Measurements from ENCODE around the gene RIT2.

The RIT2 gene

GRCh38 chr18:43155842-43156241 lies 40.4 kb upstream of the RIT2 start:
- H3K27ac ChIP-seq (ENCODE audit: extremely low read depth, low read depth, low read length): no peak overlapping the region
- CTCF ChIA-PET: no interaction called here
- H3K36me3 ChIP-seq (ENCODE audit: control insufficient read depth in 2 of 2, insufficient read depth in 1 of 2, low read length in 2 of 2): no peaks in the 10 kb centered on the region
- POLR2A ChIA-PET: no interaction called here
- H3K9me3 ChIP-seq (ENCODE audit: control insufficient read depth, insufficient read depth, low read depth, low read length): no peaks in the 10 kb centered on the region
- TF ChIP-seq KLF7 (tag by site-specific recombination; IDR thresholded peaks at IDR 0.05; ENCODE audit: borderline replicate concordance) (no peak), ZNF596 (tag by site-specific recombination; IDR thresholded peaks at IDR 0.05) (no peak), ZNF423 (tag by site-specific recombination; IDR thresholded peaks at IDR 0.05) (no peak), ZNF639 (tag by site-specific recombination; IDR thresholded peaks at IDR 0.05) (no peak), BCL11B (tag by site-specific recombination; IDR thresholded peaks at IDR 0.05; ENCODE audit: low read depth) (no peak), ZNF292 (tag by site-specific recombination; IDR thresholded peaks at IDR 0.05; ENCODE audit: borderline replicate concordance, low read depth) (no peak), ZXDB (tag by site-specific recombination; IDR thresholded peaks at IDR 0.05) (no peak), PRDM1 (tag by site-specific recombination; IDR thresholded peaks at IDR 0.05) (no peak), TCF7L2 (IDR thresholded peaks at IDR 0.05; ENCODE audit: borderline replicate concordance, low read depth, low read length) (no peak), HIC1 (tag by site-specific recombination; IDR thresholded peaks at IDR 0.05) (no peak), ZNF521 (tag by site-specific recombination; IDR thresholded peaks at IDR 0.05) (no peak)
- H3K4me1 ChIP-seq (ENCODE audit: control insufficient read depth, insufficient read depth, low read length): no peaks in the 10 kb centered on the region
- no peak overlapping the region for H3K4me3 ChIP-seq (ENCODE audit: low read depth, low read length)

GRCh38 chr18:43148231-43148630 lies 32.7 kb upstream of the RIT2 start:
- ChIA-PET POLR2A (no interaction called here), CTCF (interaction anchor here (0.8 kb wide), 1 partner anchor 18 kb away, joined by 4 read pairs; no protein-coding TSS in a partner anchor)
- Histone ChIP-seq H3K4me3 (ENCODE audit: low read depth, low read length) (no peak overlapping the region), H3K36me3 (ENCODE audit: control insufficient read depth in 2 of 2, insufficient read depth in 1 of 2, low read length in 2 of 2) (no peaks in the 10 kb centered on the region), H3K27ac (ENCODE audit: extremely low read depth, low read depth, low read length) (no peak overlapping the region), H3K4me1 (ENCODE audit: control insufficient read depth, insufficient read depth, low read length) (no peaks in the 10 kb centered on the region), H3K9me3 (ENCODE audit: control insufficient read depth, insufficient read depth, low read depth, low read length) (no peaks in the 10 kb centered on the region)
- no peak for TF ChIP-seq KLF10 (tag by site-specific recombination; IDR thresholded peaks at IDR 0.05)
- TF ChIP-seq ZNF148 (tag by site-specific recombination; IDR thresholded peaks at IDR 0.05; ENCODE audit: borderline replicate concordance): no peak
- no peak for TF ChIP-seq ZNF184 (tag by site-specific recombination; IDR thresholded peaks at IDR 0.05)
- TF ChIP-seq PRDM4 (tag by site-specific recombination; IDR thresholded peaks at IDR 0.05): no peak
- no peak for TF ChIP-seq HOXD13 (CRISPR knock-in tag; IDR thresholded peaks at IDR 0.05; ENCODE audit: borderline replicate concordance)
- TF ChIP-seq ZNF16 (tag by site-specific recombination; IDR thresholded peaks at IDR 0.05; ENCODE audit: low read depth): no peak
- TF ChIP-seq PRDM10 (tag by site-specific recombination; IDR thresholded peaks at IDR 0.05): no peak
- no peak for TF ChIP-seq ZNF473 (tag by site-specific recombination; IDR thresholded peaks at IDR 0.05)
- no peak for TF ChIP-seq HOXA7 (CRISPR knock-in tag; IDR thresholded peaks at IDR 0.05; ENCODE audit: borderline replicate concordance)
- no peak for TF ChIP-seq SP2 (tag by site-specific recombination; IDR thresholded peaks at IDR 0.05)
- no peak for TF ChIP-seq ZNF449 (tag by site-specific recombination; IDR thresholded peaks at IDR 0.05)
